GM13976 (cell line): ENCODE results near the gene ZNF224.
A peak's percentile ranks its signal among the peaks of the same experiment; 100 is the strongest.

Experiments
- DNase-seq: peaks from one replicate; pipeline ENCODE4 v3.0.0; 2012; ENCODE audit warnings: low spot score
- in situ Hi-C: fragments of 300-500 bp; cut with MboI; formaldehyde crosslinking; loops from one replicate; pipeline ENCODE4 v1.12.0; 2022; ENCODE audit warnings: low sequenced_read_pairs, mixed read lengths, inconsistent platforms; ENCODE audit not compliant: unreplicated experiment
- TF ChIP-seq, protein P1 (sequence below): IDR thresholded peaks from 2 replicates; pipeline ENCODE4 v1.5.1; 2012; ENCODE audit warnings: borderline replicate concordance, mild to moderate bottlenecking; ENCODE audit not compliant: insufficient read depth; ENCODE audit errors: extremely low read depth, missing control alignments, control extremely low read depth

ZNF224 gene

DNA sequence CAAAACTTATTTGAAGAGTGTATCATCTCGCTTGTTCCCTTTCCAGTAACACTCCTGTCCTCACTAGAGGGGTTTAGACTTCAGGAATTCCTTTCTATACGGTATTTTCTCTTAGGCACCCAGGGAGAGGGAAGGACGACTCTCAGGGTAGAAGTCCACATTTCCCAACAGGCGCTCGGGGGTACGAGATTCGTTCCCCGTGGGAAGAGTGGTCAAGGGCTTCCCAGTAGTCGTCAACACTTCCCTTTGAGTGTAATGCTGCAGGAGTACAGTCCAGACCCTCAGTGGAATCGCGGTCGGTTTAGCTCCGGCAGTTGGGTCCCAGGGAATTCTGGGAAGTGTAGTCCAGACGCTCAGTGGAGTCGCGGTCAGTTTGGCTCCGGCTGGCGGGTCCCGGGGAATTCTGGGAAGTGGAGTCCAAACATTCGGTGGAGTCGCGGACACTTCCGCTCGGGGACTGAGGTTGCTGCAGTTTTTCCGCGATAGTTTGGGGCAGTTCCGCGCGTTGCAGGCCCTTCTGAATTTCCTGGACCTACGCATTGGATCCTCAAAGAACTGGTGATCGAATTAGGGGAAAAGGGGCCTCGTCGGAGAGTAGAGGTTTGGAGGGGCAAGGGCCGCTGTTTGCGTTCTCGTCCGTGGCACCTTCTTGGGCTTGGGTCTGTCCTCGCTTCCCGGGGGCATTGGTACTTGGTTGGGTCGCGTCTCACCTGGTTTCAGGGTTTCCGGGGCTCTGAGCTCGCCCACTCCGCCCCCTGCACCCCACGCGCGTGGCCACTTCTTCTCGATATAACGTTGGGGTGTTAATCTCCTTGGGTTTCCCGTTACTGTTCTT lies at the start of gene ZNF224:
Gene ZNF224 (plus strand): TSS at position 431 of the 835 bp plus-strand sequence. CDS start 3,513 bp downstream, outside the sequence.
- DNase-seq: peak; percentile 90
- TF ChIP-seq, protein P1, sequence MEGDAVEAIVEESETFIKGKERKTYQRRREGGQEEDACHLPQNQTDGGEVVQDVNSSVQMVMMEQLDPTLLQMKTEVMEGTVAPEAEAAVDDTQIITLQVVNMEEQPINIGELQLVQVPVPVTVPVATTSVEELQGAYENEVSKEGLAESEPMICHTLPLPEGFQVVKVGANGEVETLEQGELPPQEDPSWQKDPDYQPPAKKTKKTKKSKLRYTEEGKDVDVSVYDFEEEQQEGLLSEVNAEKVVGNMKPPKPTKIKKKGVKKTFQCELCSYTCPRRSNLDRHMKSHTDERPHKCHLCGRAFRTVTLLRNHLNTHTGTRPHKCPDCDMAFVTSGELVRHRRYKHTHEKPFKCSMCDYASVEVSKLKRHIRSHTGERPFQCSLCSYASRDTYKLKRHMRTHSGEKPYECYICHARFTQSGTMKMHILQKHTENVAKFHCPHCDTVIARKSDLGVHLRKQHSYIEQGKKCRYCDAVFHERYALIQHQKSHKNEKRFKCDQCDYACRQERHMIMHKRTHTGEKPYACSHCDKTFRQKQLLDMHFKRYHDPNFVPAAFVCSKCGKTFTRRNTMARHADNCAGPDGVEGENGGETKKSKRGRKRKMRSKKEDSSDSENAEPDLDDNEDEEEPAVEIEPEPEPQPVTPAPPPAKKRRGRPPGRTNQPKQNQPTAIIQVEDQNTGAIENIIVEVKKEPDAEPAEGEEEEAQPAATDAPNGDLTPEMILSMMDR: no peak
- in situ Hi-C loops: no loop called here

DNA sequence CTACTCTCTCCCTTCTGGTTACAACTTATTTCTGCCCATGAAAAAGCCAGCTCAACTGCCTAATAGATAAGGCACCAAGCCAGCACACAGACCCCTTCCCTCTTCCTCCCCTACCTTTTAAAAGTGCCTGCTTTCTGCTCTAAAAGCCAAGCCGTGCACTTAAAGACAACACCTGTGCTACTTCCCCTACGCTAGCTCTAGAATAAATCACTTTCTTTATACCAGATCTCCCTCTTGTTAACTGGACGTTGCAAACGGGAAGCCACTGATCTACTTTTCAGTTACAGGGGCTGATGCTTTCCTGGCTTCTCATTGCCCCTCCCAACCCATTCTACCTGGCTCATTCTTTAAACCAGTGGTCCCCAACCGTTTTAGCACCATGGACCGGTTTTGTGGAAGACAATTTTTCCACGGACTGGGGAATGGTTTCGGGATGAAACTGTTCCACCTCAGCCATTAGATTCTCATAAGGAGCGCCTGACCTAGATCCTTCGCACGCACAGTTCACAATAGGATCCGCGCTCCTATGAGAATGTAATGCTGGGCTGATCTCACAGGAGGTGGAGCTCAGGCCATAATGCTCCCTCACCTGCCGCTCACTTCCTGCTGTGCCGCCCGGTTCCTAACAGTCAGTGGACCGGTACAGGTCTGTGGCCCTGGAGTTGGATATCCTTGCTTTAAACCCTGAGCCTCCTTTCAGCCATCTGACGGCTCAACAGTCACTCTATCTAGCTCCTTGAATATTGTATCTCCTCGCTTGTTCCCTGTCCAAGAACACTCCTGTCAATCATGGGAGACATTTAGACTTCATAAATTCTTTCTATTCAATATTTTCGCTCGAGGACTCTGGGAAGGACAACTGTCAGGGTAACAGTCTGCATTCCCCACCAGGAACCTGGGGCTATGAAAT lies 43.2 kb upstream of the ZNF224 start:
- in situ Hi-C loops: no loop called here
- TF ChIP-seq, protein P1: no peak
- no peak for DNase-seq

DNA sequence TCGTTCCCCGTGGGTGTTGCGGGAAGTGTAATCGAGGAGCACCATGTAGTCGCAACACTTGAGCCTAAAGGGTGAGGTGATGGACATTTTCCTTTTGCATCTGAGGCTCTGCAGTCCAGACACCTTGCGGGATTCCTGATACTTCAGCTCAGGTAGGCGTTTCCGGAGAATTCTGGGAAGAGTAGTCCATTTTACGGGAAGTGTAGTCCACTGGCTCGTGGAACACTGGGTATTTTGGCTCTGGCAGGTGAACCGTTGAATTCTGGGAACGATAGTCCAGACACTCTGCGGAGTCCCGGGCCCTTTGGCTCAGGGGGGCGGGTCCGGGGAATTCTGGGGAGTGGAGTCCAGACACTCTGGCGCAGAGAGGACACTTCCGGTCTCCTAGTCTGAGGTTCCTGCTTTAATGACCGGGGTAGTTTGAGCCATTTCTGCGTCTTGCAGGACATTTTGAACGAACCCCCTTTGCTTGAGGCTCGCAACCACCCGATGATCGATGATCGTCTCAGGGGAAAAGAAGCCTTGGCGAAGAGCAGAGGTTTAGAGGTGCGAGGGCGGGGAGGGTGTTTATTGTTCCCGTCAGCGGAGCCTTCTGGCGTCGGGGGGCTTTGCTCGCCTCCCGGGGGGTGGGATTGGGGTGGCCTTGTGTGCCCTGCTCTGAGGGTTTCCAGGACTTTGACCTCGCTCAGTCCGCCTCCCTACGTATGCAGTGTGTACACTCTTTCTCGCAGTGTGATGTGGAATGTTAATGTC lies 42.3 kb upstream of the ZNF224 start, which contains the start of gene ZNF223:
Gene ZNF223 (plus strand): TSS at position 387 of the 753 bp plus-strand sequence. CDS start 3,141 bp downstream, outside the sequence.
- in situ Hi-C loops: no loop called here
- peak; percentile 79 for DNase-seq
- TF ChIP-seq, protein P1: no peak

DNA sequence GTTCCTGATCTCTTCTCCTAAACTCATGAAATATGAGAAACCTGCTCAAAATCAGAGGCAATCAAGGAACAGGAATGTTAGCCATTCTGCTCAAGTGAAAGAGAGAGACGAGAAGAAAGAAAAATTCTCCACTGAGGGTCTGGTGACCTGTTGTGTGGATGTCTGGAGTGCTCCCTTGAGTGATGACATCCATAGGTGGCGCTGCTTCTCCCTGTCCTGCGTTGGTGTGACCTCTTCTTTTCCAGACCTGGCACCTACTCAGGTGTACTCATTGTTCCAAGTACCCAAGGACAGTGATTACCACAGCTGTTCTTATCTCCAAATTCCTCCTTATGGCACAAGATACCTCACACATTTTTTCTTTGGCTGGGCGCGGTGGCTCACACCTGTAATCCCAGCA lies 38.3 kb upstream of the ZNF224 start:
- no peak for DNase-seq
- in situ Hi-C loops: no loop called here
- TF ChIP-seq, protein P1: no peak

DNA sequence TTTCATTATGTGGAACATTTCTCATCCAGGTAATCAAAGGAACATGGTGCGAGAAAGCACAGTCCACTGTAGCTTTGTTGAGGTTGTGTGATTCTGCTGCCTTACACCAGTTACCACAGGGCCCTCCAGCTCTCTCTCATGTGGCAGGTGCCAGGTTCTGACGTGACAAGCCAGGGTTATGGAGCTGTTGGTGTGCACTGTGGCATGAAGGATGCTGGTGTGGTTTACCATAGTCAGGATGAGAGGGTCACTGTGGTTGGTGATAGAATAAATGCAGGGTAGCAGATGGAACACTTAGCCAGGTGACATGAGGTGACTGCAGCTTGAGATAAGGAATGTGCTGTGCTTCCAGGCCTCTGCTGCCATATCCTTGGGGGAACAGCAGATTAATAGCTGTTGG lies 34.9 kb upstream of the ZNF224 start:
- no peak for DNase-seq
- in situ Hi-C loops: no loop called here
- TF ChIP-seq, protein P1: no peak

DNA sequence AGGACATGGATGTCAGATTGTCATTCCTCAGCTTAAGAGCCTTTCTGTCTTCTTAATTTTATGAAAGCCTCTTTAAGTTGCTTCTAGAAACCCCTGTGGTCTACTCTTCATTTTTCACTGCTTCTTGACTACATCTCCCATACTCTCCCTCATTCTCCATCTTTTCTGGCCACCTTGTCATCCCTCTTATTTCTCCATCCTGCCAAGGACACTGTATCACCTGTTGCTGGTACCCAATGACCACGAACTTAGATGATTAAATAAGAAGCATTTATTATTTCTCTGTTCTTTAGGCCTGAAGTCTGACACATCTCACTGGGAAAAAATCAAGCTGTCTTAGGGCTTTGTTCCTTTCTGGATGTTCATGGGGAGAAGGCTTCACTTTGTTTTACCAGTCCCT lies 33.1 kb upstream of the ZNF224 start:
- no peak for DNase-seq
- in situ Hi-C loops: no loop called here
- TF ChIP-seq, protein P1: no peak
